IPS-18c (cell line): ENCODE results near the gene FBN1.

ENCODE experiments used
- H3K4me3 ChIP-seq: 2 replicates; pipeline ENCODE4 v1.7.0; 2013; ENCODE audit warnings: low read depth, mild to moderate bottlenecking, low read length, moderate library complexity; ENCODE audit not compliant: insufficient read depth
- H3K9me3 ChIP-seq: one replicate; pipeline ENCODE4 v1.6.1; 2013; ENCODE audit warnings: mild to moderate bottlenecking, low read length, moderate library complexity; ENCODE audit not compliant: control insufficient read depth, insufficient read depth

The FBN1 gene

DNA sequence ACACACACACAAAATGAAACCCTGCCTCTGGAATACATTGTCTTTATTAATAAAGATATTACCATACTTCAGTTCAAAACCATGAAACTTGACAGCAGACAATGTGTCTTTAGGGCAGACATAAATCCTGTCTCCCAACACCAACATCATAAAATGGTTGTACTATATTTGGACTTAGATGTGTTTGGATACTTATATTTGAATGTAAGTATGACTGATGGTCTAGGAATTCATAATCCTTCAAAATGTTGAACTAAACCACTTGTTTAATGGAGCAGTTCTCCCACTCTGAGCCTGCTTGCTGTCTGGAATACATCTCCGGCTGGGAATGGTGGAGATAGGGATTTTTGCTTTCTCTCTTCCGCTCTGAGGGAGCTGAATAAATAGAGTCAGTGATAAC, 10.6 kb downstream of the FBN1 start:
- Histone ChIP-seq H3K4me3 (no peak overlapping the region), H3K9me3 (no peaks in the 10 kb centered on the region)

GRCh38 chr15:48634096-48634495, 11.4 kb downstream of the FBN1 start:
- H3K4me3 ChIP-seq = no peak overlapping the region
- no peaks in the 10 kb centered on the region for H3K9me3 ChIP-seq

- H3K9me3 ChIP-seq = no peaks in the 10 kb centered on the region
- no peak overlapping the region for H3K4me3 ChIP-seq
Measured at GRCh38 chr15:48632651-48633050, 12.9 kb downstream of the FBN1 start.

DNA sequence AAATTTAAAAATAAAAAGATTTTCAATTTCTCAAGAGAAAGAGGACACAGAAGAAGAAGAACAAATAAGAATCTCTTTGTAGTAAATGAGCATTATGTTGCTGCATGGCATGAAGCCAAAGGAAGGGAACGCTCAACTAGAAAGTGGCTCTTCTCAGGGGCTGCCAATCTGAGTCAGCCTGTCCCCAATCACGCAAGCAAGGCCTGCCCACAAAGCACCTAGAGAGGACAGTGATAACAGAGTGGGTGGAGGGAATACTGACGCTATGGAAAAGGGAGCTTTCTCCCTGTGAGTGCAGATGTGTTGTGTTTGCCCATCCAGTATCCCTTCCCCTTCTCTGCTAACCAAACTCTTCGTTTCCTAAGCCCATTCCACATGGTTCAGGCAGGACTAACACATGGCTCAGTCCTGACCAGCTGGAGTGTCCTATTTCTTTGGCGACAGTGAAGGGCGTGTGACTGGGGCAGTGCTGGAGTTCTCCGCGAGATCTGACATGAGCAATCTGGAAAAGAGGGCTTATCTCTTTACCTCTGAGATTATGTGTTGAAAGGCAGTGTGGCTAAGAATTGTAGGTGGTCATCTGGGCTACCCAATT, 14.2 kb downstream of the FBN1 start:
- H3K9me3 ChIP-seq = no peaks in the 10 kb centered on the region

GRCh38 chr15:48630245-48630644, 15.3 kb downstream of the FBN1 start:
- Histone ChIP-seq H3K4me3 (no peak overlapping the region), H3K9me3 (no peaks in the 10 kb centered on the region)

More for the DNA sequence above, 14.2 kb downstream of the FBN1 start:
- no peak overlapping the region for H3K4me3 ChIP-seq

- Histone ChIP-seq H3K4me3 (no peak overlapping the region), H3K9me3 (no peaks in the 10 kb centered on the region)
Measured at GRCh38 chr15:48628832-48629231, 16.7 kb downstream of the FBN1 start.

- Histone ChIP-seq H3K4me3 (no peak overlapping the region), H3K9me3 (no peaks in the 10 kb centered on the region)
Measured at GRCh38 chr15:48627260-48627940, 18.1 kb downstream of the FBN1 start.

GRCh38 chr15:48625126-48625525, 20.4 kb downstream of the FBN1 start:
- H3K9me3 ChIP-seq = no peaks in the 10 kb centered on the region
- no peak overlapping the region for H3K4me3 ChIP-seq

- Histone ChIP-seq H3K4me3 (no peak overlapping the region), H3K9me3 (no peaks in the 10 kb centered on the region)
Measured at GRCh38 chr15:48624700-48625099, 20.8 kb downstream of the FBN1 start.

DNA sequence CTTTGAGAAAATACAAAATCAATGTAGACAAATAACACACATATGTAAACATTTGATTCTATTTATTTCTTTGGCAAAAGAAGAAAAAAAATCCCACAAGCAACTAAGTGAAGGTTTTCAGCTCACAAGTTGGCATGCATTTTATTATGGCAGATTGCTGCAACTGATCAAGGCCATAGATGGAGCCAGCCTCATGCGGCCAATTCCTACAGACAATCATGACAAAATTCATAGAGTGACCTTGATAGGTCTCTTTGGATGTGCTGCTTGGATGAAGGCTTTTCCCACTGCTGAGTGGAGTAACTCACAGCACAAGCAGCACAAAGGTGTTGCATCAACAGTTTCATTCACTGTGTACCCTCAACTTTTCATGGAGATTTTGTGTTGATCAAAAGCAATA, 22.1 kb downstream of the FBN1 start:
- Histone ChIP-seq H3K9me3 (no peaks in the 10 kb centered on the region), H3K4me3 (no peak overlapping the region)

- H3K9me3 ChIP-seq = no peaks in the 10 kb centered on the region
- H3K4me3 ChIP-seq = no peak overlapping the region
Measured at GRCh38 chr15:48622237-48622636, 23.3 kb downstream of the FBN1 start.

- Histone ChIP-seq H3K4me3 (no peak overlapping the region), H3K9me3 (no peaks in the 10 kb centered on the region)
Measured at GRCh38 chr15:48619446-48619845, 26.1 kb downstream of the FBN1 start.

DNA sequence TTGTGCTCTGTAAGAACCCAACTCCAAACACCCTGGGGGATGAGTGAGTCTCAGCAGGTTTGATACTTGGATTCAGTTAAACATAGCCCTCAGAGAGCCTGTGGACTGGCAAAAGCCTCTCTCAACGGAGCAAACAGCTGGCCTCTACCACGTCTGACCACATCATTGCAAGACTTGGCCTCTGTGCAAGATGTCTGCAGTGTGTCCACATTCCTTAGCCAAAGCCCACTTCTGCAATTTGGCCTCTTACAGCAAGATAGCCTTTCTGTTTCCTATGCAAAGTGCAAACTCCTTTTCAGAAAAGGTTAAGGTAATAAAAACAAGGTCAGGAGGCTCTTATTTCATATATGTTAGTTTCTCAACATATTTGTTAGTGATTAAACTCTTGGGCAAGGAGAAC, 27.9 kb downstream of the FBN1 start:
- no peak overlapping the region for H3K4me3 ChIP-seq
- H3K9me3 ChIP-seq = no peaks in the 10 kb centered on the region

GRCh38 chr15:48616216-48616615, 29.3 kb downstream of the FBN1 start:
- Histone ChIP-seq H3K9me3 (no peaks in the 10 kb centered on the region), H3K4me3 (no peak overlapping the region)

GRCh38 chr15:48614051-48614450, 31.5 kb downstream of the FBN1 start:
- Histone ChIP-seq H3K9me3 (no peaks in the 10 kb centered on the region), H3K4me3 (no peak overlapping the region)

DNA sequence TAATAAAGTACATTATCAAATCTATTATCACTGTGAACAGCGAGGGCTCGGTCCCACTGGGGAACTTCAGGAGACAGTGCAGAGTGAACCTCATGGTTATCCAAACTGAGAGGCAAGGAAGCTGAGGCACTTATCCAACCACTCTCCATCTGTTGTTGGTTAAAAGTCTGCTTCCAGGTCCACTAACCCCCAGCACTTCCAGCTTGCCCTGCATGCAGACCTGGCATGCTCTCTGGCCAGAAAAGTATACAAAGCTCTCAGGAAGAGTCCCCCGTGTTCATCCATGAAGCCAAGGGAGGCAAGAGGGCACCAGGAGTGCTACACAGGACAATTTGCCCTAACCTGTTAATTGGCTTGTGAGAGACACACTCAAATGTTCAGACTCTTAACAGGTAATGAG, 36.0 kb downstream of the FBN1 start:
- Histone ChIP-seq H3K9me3 (no peaks in the 10 kb centered on the region), H3K4me3 (no peak overlapping the region)

DNA sequence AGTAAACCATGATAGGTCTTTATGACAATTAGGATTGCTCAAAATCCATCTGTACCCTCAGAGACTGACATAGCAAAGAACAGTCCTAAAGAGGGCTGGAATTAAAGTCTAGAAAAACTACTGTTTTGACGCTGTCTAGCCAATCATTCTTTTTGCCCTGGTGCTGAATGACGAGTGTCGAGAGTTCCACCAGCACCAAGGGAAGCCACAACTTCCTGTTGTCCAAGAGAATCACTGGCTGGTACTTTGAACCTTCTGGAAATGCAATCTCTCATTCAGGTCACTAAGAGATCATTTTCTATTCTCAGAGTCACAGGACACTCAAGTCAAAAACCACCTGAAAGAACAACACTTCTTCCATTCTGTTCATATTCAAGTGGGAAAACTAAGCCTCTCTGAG, 37.7 kb downstream of the FBN1 start:
- no peaks in the 10 kb centered on the region for H3K9me3 ChIP-seq
- H3K4me3 ChIP-seq = no peak overlapping the region

DNA sequence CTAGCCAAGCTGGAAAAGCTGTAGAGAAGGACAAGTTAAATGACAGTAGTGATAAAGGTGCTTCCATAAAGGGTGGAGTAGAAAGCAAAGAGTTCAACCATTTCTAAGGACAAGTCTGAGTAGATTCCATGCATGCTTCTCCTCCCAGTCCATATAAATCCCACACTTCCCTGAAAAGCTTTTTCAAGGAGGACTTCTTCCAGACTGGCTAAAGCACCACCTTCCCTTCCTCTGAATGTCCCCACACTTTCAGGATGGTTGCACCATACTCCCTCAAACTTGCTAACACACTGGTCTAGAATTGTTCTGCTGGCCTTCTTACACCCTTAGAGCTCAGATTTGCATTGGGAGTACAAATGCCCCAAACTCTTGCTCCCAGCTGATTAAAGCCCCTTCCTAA, 40.9 kb downstream of the FBN1 start:
- H3K9me3 ChIP-seq = no peaks in the 10 kb centered on the region

GRCh38 chr15:48603922-48604321, 41.6 kb downstream of the FBN1 start:
- Histone ChIP-seq H3K4me3 (no peak overlapping the region), H3K9me3 (no peaks in the 10 kb centered on the region)

More for the DNA sequence above, 40.9 kb downstream of the FBN1 start:
- H3K4me3 ChIP-seq = no peak overlapping the region
